ENCODE measurements around the gene RGS6.

RGS6 gene

DNA sequence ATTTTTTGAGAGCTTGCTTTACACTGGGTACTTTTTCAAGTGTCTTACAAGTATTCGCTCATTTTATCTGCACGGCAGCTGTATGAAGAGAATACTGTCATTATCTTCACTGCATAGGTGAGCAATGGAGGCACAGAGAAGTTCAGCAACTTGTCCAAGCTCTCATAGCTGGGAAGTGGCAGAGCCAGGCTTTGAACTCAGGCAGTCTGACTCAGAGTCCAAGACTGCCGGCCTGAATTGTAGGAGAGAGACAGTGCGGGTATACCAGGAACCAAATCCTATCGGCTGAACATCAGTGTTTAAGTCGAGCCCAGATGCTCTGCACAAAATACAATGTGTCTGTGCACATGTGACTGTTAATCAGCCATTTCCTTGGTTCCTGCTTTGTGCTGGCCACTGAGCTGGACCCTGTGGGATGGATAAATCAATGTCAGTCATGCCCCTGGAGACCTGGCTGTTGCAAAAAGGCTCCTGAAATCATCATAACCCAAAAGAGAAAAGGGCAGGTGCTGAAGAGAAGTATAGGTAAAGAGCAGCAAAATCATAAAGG lies 487.1 kb downstream of the RGS6 start:
- no peak overlapping the region for H3K4me3 ChIP-seq

DNA sequence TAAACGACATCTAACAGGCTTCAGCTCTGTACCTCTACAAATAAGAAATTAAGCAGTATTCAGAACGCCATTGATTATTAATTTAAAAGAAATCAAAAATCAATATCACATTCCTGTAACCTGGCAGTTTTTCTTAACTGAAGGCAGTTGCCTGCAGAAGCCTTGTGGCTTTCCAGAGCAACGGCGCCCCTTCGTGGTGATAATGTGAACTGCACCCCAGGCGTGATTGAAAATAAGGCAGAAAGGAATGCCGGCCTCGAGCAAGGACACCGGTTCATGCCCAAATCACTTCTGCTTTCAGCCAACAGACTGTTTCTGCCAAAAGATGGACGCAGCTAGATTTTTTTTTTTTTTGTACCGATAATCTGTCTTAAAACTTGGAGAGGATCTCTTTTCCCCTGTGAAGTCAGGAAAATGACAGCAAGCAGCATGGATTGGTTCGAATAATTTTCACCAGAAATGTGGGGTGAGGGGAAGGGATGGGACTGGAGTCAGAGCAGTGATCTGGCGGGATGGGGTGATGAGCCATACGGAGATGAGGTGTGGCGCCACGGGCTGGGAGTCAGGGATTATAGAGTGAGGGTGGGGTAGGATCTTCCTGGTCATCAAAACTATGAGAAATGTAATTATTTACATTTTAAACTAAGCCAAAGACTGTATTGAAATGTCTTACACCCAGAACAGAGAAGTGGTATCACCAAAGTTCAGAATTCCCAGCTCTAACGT lies 488.7 kb downstream of the RGS6 start:
- no peak overlapping the region for H3K4me3 ChIP-seq
- no peak overlapping the region for H3K27ac ChIP-seq

More for the DNA sequence above, 487.1 kb downstream of the RGS6 start:
- no peak overlapping the region for H3K27ac ChIP-seq

DNA sequence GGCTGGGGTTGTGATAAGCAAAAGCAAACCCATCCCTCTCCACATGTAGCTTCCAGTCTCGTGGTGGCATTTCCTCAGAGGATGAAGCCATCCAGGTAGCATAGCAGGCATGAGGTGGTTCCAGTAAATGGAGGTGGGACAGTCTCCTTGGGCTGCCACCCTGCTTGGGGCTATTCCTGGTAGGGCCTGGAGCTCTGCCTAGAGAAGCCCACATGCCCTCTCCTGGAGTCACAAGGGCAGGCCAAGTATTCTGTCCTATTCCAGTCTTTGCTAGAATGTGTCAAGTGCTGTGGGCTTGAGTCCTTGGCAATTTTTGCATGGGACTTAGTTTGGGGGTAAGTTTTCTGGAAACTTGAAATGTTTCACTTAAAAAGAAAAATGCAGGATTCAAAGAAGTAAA lies 491.7 kb downstream of the RGS6 start:
- H3K4me3 ChIP-seq = no peak overlapping the region

DNA sequence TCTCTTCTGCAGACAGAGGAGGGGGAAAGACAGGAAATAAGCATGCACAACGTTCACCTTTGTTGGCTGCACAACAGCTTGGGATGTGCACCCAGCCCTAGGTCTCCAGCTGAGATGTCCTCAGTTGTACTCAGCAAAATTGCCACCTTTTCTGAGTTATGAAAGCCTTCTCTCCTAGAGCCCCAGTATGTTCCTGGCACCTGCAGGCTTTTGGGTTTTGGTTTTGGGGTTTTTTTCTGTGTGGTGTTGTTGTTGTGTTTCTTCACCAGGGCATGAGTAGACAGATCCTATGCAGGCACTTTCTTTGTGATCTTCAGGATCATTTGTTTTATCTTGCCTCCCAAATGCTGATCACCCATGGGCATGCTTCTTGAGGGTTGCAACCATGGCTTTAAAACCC lies 498.2 kb downstream of the RGS6 start:
- H3K4me3 ChIP-seq = no peak overlapping the region
- no peak overlapping the region for H3K27ac ChIP-seq

More for the DNA sequence above, 491.7 kb downstream of the RGS6 start:
- H3K27ac ChIP-seq = no peak overlapping the region

DNA sequence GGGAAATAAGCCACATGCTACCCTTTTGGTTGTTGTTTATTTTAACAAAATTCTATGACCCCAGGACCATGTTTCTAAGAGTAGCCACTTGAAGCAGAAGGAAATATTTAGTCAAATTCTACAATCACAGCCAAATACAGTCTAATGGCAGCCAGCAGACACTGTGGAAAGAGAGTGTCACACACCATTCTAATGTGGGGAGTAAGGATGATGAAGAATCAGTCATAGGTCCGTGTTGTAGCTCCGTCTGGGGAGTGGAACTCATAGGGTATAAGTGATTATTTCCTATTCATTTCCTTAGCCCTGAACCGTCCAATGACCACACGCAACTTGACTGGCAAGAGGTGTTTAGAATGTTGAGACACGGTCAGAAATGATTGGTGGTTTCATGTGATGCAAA lies 500.5 kb downstream of the RGS6 start:
- Histone ChIP-seq H3K27ac (no peak overlapping the region), H3K4me3 (no peak overlapping the region)

DNA sequence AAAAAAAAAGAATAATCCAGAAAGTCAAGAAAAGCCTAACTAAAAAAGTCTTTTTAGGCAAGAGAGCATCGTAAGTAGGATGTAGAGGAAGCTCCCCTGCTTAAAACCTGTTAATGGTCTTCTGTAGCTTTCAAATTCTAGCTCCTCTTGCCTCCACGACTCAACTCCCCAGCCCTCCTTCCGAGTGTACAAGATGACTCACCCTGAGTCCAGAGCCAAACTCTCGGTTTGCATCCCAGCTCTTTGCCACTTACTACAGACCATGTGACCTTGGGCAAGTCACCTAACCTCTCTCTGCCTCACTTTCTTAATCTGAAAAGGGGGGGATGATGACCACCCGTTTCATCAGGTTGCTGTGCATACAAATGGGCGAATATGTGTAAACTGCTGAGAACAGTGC lies 501.3 kb downstream of the RGS6 start:
- Histone ChIP-seq H3K27ac (no peak overlapping the region), H3K4me3 (no peak overlapping the region)

DNA sequence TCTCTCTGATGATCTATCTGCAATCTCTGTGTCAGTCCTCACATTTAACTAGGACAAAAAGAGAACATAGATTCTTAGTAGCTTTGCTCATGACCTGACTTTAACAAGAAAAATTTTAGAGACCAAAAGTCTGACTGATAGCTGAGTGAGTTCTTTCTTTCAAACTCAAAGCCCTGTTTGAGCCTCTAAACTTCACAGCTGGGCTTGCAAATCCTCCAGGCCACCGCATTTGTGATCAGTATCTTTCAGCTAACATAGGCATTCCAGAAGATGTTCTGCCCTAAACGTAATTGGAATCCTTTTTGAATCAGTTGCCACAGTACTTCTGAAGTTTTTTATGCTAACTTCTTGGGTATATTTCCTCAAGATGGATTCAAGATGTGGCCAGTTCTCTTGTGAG lies 502.6 kb downstream of the RGS6 start:
- Histone ChIP-seq H3K27ac (no peak overlapping the region), H3K4me3 (no peak overlapping the region)

DNA sequence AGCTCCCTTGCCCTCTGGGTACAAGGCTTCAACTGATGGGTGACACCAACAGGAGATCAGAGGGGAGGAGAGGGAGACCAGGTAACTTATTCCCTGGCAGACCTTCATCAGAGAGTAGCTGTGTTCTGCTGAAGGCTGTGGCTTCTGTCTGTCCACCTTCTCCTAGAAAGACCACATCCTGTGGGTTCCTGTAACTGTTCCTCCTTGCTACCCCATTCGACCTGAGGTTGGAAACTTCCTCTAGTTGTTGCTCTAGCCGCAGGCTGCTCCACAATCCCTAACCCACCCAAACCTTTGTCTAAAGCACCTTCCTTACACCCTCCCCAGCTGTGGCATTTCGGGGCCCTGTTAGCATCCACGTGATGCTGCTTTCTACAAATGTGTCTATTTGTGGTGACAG lies 507.5 kb downstream of the RGS6 start:
- Histone ChIP-seq H3K4me3 (no peak overlapping the region), H3K27ac (peak overlapping the region in 1 of 21 experiments; percentile 25)

DNA sequence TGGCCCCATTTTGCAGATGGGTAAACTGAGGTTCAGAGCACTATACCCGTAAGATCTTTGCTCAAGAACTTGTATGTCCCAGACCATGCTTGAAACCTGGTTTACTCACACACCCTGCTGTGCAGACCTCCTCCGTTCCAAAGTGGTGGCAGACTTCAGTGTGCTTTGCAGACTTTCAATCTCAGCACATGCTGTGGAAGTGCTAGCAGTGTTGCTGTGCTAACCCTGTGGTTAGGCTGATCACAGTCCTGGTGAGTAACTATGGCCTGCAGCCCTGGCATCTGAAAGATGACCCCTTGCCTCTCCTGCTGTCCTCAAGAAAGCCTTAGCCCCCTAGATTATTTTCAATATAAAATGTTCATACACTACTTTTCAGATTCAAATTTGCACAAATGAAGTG lies 511.0 kb downstream of the RGS6 start:
- Histone ChIP-seq H3K27ac (peak overlapping the region in 1 of 21 experiments; percentile 27), H3K4me3 (no peak overlapping the region)

DNA sequence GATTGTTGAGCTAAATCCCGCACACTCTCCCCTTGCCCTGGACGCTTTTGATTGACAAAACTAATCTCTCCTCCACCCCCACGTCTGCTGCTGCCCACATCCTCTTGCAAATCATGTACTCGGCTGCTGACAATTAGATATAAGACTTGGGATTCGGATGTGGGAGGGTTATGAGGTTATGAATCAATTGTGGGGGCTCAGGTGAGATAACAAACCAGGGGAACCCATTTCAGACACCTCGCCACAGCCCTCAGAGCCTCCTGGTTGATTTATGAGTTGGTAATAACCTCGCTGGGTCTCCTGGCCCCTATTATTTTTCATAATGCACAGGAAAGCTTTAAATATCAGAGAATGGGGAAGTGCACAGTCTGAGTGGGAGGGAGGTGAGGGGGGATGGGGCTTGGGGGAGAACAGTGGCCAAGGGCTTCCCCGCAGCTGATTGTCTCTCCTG lies 511.8 kb downstream of the RGS6 start:
- peak overlapping the region in 2 of 21 experiments; percentile 27 to 35 for H3K27ac ChIP-seq
- no peak overlapping the region for H3K4me3 ChIP-seq

DNA sequence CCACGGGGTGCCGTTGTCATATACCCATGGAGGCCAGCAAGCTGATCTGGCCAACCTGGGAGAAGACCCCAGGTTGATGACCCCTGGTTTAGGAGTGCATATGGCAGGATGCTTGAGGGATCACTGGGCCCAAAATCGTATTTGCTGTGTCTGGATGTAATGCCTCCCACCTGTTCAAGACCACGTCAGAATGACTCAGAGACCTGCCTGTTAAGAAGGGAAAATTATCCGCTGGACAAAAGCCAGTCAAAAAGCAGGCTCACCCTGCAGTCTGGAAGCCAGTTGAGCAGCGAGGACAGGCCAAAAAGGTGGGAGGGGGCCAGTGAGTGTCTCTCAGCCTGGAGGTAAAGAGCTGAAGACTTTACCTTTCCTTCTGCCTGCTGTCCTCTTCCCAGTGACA lies 512.5 kb downstream of the RGS6 start:
- peak overlapping the region in 1 of 21 experiments; percentile 27 for H3K27ac ChIP-seq
- no peak overlapping the region for H3K4me3 ChIP-seq

DNA sequence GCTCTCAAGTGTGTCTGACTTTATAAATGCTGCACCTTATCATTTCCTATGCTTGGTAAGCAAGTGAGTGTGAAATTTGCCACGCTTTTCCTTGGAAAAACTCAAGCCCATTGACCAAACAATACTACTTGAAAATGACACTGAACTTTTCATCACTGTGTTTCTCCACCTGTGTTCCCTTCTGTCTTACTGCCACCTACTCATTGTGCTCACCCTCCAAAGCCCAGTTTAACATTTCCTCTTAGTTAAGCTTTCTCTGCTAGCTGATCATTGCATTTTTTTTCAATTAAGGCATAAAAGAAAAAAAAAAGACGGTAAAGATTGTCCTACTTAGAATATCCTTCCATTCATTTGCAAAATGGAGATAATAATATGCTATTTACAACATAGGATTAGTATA lies 516.0 kb downstream of the RGS6 start:
- Histone ChIP-seq H3K27ac (no peak overlapping the region), H3K4me3 (no peak overlapping the region)

DNA sequence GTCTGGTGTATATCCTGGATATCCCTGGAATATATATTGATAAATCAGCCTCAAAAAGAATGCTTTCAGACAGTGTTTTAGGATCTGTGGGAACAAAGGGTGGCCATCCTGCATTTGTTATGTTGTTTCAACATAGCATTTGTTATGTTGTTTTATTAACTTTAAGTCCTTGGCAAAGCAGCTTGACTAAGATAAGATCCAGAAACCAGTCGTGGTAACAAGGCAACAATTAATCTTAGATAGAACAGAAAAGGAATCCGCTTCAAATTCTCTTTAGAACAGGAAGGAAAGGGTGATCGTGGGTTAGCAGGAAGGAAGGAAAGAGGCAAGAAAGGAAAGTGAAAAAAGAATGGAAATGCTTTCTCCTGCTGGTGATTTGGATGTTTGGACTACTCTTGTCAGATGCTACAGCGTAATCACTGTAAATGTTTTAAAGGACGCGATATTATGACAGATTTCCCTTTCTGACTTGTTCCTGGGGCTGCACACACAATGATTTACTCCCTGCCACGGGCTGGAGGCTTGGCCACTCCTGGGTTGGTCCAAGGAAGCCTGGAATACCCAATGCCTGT lies 518.3 kb downstream of the RGS6 start:
- Histone ChIP-seq H3K4me3 (no peak overlapping the region), H3K27ac (peak overlapping the region in 13 of 21 experiments; percentile 24 to 76 (median 44))

DNA sequence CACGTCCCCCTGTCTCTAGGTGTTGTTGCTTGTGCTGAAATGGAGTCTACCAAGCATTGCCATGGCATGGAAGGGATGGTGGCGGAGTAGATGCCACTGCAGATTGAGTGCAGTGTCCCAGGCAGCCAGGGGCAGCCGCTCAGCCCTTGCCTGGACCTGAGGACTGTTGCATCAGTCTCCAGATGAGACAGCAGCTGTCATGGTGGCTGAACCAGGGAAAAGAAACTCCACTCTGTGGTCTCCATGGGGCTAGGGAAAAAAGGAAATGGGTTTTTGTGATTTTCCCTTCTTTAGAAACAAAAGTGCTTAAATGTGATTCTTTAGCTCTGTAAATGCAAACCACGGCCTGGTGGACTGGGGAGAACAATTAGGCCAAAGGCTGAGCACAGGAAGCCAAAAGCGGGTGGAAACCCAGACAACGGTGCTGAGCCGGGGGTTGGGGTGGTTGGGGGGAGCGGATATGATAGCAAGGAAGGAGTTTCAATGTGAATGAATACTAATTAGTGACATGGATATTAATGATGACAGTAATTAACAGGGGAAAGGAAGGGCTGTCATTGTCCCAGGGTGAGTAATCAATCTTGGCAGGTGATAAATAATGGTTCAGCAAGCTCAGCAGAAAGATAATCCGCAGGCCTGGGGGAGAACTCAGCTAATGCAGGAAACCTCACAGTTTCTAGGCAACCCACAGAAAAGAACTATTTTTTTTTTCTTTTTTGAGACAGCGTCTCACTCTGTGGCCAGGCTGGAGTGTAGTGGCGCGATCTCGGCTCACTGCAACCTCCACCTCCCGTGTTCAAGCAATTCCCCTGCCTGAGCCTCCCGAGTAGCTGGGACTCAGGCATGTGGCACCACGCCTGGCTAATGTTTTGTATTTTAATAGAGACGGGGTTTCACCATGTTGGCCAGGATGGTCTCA lies 519.1 kb downstream of the RGS6 start:
- Histone ChIP-seq H3K4me3 (no peak overlapping the region), H3K27ac (peak overlapping the region in 13 of 21 experiments; percentile 24 to 76 (median 44))

DNA sequence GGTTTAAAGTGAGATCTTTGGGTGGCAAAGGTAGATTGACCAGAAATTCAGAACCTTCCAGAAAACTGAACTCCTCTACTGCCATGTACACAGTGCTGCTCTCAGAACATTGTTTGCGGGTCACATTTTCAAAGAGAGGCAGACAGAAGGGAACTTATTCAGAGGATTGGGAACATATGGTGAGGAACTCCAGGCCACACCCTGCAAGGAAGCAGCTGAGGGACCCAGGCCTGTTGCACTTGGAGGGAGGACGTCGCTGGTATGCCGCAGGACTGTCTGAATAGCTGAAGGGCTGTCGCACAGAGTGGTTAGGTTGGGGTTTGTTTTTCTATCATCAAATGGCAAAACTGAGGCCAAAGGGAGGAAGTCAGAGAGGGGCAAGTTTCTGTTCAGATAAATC lies 520.5 kb downstream of the RGS6 start:
- no peak overlapping the region for H3K4me3 ChIP-seq
- H3K27ac ChIP-seq = peak overlapping the region in 1 of 21 experiments; percentile 76

DNA sequence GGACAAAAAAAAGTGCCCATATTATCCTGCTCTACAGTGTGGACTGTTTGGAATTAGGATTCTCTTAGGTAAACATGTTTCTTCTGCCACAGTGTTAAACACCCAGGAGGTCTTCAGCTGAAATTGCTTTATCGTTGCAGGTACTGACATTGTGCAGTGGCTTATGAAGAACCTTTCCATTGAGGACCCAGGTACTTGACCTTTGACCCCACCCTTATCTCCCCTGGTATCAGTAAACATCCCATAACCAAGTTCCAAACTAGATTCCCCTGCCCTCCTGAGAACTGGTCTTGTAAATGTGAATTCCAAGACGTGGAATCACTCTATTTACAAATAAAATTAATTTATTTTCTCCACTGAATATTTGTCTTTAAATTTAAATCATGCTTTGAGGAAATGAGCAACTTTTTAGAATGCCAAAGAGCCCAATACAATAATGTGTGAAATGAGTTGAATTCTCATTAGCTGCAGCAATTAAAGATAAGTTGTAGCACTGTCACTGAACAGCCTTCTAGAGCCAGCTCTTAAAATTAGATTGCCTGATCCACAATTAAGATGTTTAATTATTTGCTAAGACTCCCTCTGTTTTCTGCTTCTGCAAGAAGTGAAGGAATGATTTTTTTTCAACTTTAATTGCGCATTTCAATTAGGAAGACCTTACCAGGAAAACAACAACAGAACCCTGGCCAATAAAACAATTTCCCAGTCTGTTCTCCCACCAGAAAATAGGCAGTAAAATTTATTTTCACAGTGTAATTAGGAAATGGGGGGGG lies 522.3 kb downstream of the RGS6 start:
- Histone ChIP-seq H3K27ac (no peak overlapping the region), H3K4me3 (no peak overlapping the region)

DNA sequence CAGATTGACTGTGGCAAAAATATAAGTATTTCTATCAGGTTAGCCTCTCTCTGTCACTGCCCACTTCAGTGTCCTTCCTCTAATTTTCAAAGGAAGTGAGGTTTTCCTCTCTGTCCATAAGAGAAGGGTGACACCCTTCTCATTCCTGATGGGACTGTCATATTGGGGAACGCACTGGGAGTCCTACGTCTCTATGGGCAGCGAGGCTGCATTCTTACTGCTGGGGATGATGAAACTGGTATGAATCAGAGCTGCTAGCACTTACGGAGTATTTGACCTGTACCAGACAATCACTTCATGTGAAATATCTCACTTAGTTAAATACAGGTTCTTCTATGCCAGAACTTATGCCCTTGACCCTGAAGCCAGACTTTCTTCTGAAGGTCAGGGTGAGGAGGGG lies 525.4 kb downstream of the RGS6 start:
- no peak overlapping the region for H3K4me3 ChIP-seq
- no peak overlapping the region for H3K27ac ChIP-seq

DNA sequence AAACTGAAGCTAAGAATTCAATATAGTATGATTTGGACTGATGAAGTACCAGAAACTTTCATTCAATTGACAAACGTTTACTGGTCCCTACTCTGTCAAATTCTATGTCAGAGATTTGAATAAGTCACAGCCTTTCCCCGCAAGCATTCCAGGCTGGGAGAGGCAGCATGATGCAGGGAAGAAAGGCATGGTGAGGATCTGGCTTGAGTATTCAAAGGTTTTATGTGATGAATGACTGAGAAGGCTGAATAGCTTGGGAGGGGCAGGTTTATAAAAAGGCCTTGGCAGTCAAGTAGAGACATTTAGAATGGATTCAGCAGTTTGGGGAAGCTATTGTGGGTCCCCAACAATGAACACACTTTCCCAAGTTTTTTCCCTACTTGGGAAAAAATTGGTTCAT lies 529.8 kb downstream of the RGS6 start:
- H3K27ac ChIP-seq = no peak overlapping the region
- no peak overlapping the region for H3K4me3 ChIP-seq

DNA sequence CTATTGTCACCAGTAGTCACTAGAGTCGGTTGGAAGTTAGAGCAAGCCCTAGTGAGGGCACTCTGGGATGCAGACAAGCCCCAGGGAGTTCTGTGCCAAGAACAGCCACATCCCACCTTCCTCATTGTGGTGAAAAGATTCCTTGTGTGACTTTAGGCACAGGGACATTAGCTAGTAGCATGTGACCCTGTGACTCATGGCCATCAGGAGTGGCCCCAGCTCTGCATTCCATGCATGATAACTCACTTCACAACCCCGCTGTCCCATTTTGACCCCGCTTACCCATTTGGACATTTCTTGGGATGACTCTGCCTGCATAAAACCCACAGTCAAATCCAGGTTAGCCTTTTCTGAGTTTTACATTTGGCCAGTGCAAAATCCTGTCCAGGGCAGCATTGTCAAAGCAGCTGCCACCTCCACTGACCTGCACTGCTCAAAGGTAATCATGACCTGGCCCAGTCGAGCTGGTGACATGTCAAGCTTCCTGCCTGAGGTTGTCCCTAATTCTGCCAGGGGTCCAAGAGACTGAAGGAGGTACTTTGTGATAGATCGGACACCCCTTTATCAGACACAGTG lies 531.1 kb downstream of the RGS6 start:
- H3K4me3 ChIP-seq = no peak overlapping the region
- H3K27ac ChIP-seq = no peak overlapping the region
